Stimulated activated CD4-positive, alpha-beta T cell treated with anti-CD3 and anti-CD28 coated beads, Interleukin-12 subunit alpha, Interleukin-12 subunit beta, amount 100 ng/mL, for 24 hours (primary cell): ENCODE results near the gene ARID1B.
"Not testable (repeated sequence)": the region's sequence is repeated elsewhere in the genome, so short reads cannot be mapped to it uniquely, and the experiment has no call there.

Source experiments
- DNase-seq, 2 experiments: peaks; one replicate each; pipeline ENCODE4 v3.0.0-alpha.2; 2020; ENCODE audit warnings: low read depth in 2 of 2

The ARID1B gene

DNA sequence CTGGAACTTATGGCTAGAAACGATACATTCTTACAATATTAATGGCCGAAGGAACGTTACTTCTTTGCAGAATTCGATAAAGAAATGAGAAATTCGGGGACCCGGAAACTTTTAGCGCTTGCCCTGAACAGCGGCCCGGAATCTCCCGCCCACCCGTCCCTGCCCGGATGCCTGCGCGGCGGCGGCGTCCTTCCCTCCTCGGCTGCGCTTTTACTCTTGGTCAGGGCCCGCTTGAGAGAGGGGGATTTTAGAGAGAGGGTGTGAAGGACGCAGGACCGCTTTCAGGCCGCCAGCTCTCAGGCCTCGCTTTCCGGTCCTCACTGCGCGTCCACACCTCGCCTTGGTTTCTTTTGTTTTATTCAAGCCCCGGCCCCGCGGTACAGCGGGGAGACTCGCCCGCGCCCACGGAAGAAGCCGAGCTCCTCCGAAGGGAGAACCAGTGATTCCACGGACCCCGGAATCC lies 243.7 kb downstream of the ARID1B start:
- DNase-seq: no peak

DNA sequence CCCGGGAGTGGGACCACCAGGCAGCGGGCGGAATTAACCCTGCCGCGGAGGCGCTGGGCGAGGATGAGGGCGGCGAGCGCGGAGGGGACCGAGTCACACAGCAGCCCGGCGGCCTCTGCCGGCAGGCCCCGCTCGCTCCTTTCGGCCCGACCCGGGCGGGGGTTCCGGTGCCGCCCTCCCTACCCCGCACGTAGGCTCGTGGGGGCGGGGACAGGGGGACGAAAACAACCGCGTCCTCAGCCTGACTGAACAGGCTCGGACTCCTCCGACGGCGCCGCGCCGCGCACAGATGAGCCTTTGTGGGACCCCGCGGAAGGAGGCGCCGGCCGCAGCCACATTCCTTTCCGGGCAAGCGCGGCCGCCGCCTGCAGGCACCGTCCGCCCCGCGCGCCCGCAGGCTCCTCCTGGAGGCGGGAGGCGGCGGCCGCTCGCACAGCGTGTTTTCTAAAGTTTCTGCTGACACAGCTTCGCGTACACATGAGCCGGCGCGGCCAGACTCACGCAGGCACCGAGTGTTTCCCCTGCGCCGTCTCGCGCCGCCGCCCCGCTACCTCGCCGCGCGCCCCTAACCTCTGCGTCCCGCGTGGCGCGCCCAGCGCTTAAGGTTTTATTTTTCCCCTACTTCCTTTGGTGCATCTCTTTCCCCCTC lies 244.3 kb downstream of the ARID1B start:
- peak; percentile 78 to 84 for DNase-seq

DNA sequence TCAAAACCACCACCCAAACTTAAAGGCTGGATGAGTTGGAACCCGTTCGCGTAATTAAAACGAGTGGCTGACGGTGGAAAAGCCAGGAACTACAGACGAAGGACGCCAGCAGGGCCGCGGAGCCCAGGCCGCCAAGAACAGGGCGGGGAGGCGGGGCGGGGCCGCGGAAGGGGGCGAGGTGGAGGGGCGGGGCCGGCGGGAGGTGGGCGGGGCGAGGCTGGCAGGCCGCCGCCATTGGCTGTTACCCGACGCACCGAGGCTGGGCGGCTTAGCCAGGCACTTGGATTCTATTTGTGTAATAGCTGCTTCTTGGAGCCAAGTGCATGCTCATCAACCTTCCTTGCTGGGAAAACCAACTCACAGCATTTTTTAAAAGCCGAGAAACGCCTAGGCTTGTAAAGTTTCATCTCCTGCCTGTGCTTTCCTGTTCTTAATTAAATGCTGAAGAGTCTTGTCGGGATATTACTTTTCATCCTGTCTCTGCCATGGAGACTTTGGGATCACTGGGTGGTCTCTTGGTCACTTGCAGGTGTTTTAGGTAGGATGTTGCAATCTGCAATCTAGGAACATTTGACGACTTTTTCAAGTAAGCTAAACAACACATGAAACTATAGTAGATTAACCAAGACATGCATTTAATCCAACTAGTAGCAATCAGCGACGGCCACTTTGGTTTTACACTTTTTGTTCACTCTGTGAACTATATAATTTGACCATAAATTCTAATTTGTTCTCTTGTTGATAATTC lies 245.0 kb downstream of the ARID1B start:
- peak; percentile 70 for DNase-seq

DNA sequence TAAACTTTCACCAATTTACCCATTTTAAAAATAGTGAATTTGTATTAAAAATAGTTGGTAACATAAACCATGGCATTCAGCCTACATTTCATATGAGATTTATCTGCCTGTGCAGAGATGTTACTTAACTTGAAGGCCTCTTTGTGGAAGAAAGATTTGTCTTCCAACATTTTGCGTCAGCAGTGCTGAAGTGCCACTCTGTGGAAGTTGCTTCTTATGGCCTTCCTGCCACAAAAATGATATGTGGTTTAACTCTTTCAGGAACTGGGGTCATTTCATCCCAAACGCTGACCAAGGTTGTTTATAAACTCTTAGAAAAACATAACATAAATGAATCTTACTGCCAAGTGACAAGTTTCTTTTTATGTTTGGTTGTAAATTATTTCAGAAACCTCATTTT lies 246.8 kb downstream of the ARID1B start:
- no peak for DNase-seq

DNA sequence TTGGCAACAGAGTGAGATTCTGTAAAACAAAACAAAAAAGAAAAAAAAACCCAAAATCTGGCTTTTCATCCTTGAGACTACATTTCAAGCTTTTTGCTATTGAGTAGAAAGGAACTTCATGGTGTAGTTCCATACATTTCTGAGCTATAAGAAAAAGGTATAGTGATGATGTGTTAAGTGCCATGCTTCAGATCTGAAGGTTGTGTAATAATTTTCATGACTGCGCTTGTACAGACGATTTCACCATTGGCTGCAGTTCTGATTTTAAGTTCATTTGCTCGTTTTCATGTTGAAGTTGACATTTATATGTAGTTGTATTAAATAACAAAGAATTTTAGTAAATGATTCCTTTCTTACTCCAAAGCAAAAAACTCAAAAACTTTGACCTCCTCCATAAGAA lies 247.6 kb downstream of the ARID1B start:
- no peak for DNase-seq

DNA sequence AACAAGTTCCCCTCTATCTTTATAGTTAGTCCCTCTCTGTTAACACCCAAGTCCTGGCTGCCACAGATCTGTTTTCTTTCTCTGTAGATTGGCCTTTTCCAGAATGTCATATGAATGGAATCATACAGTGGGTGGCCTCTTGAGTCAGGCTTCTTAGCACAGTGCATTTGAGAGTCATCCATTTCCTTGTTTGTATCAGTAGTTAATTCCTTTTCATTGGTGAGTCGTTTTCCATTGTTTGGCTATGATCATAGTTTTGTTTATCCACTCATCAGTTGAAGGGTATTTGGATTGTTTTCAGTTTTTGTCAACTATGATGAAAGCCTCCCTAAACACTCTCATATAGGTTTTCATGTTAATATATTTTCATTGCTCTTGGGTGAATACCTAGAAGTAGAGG lies 248.3 kb downstream of the ARID1B start:
- no peak for DNase-seq

DNA sequence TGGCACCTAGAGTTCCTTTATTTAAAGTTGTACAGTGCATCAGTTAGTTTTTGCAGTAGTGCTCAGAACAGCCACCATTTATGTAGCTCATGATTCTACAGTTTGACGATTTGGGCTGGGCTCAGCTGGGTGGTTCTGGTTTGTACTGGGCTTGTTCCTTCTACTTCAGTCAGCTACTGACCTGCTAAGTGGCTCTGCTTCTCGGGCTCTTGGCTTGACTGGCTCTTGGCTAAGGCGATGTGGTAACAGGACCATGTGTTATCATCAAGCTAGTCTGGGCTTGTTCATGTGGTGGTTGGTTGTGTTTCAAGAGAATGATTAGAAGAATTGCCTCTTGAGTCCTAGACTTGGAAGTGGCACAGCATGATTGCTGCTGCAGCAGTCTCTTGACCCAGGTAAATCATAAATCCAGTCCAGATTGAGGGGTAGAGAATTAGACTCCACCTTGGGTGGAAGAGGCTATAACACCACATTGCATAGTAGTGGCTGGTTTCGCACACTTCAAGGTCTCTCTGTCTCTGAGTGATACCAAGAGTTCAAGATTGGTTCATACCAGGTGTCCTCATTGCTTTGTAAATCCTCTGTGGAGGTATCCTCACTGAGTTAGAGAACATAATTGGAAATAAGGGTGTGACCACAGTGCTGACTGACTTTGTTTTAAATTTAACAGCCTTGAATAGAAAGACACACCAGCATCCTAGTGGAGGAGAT lies 253.0 kb downstream of the ARID1B start:
- no peak for DNase-seq

DNA sequence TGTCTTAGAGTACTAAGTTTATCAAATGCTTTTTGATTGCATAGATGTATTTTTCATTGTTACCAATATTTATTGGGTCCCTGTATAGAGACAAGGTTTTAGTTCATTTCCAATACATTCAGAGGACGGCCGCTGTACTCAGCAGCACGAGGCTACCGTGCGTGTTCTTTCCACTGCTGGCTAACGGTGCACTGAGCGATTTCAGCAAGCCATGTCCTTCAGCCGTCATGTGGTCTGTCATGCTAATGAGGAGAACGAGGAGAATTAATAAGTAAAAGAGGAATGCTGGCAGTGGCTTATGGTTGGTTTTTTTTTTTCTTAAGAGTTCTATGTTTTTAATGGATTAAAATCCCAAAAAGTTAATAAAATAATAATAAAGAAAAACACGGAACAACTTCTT lies 253.6 kb downstream of the ARID1B start:
- DNase-seq: no peak

DNA sequence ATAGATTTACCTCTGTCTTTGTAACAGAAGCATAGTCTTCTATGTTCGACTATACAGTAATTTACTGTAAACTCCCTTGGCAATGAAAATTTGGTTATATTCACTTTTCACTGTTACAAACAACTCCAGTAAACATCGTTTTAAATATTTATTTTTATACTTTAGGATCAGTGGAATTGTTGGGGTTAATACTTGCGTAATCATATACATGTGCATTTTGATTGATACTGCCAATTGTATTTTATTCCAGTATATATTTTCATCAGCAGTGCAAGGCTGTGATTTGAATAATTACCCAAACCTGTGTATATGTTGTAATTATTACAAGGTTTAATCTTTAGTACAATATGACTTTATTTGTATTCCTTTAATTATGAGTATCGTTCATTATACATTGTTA lies 255.7 kb downstream of the ARID1B start:
- DNase-seq: no peak

DNA sequence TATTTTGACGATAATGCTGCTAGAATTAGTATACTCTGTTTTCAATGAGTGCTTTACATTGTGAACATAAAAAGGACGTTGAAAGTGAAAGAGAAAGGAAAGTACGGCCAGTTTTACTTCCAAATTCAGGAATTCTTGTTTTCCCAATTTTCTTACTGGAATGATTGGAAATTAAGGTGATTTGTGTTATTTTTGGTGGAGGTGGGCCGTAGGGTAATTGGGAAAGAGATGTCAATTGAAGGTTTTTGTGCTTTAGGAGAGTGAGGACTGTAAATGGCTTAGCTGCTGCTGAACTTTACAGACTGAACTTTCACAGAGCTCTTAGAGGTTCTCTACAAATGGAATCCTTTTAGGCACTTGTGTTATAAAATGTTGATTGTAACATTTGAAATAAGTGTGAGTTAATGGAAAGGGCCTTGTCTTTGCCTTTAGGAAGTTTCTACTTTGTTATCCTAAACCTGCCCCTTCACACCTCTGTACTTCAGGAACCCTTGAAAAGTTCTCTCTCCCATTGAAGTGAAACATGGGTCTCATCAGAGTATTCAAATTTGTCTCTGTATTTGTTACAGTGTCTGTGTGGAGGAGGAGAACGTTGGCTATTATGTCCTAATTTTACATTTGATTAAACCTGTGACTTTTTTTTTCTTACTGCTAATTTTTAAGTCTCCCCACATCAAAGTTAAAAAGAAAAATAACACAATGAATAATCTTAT lies 256.4 kb downstream of the ARID1B start:
- DNase-seq: no peak

DNA sequence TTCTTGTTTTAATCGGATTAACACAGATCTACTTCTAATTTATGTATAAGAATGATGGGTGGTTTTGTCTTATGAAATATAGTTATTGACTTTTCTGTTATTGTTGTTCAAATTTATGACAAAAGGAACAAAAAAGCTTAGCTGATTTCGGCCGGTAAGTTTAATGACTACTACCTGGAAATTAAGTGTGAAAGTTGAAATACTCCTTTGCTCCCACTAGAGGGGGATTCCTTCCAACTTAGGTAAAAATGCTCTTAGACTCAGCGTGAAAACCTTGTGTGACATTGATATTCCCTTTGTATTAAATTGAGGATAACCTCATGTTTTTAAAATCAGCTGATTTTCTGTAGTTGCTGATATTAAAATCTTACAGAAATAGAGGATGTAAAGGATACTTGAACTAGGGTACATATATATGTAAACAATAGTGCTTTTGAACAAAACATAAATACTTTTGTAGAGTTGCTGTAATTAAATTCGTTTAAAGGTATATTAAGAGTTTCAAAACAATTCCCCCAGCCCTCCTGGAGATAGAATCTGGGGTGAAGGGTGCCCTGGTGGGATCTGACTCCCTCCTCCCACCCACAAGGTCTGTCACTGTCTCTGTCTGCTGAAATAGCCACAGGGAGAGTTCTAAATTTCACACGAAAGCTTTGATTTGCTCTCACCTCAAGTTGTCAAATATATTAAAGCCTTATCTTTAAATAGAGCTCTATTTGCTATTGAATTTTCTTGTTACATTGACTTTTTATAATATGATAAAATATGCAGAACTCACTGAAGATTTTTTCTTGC lies 257.5 kb downstream of the ARID1B start:
- no peak for DNase-seq

DNA sequence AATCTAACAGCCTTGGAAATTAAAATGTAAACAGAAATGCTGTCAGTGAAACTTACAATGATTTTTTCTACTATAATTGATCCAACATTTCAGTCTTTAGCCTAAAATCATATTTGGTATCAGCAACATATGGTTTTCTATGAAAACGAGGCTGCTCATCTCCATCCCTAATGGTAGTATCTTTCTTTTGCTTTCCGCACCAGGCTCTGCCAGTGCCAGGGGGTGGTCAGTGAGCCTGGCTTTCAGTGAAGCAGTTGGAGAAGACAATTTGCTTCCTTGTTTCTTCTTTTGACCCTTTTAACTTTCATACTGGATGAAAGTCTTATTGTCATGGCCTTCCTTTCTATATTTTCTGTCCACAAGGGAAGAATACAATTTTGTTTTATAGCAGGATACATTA lies 258.4 kb downstream of the ARID1B start:
- DNase-seq: no peak

DNA sequence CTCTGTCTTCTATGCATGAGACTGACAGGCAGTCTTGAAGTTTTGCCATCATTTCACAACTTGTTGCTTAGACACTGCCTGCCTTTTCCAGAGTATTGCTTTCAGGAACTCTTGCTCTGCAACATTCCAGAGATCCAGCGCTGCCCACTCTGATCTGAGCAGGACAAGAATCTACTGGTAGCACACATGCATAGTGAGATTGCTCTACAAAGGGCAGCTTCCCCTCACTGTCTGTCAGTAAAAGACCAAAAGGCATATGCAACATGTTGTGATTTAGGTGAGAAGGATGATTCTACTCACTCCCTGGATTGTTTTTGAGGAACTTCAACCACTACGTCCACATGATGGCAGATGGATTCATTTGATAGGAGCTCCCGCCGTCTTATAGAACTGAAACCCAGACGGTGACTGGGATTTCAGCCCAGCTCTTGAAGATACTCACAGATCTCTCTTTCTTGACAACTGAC lies 259.1 kb downstream of the ARID1B start:
- DNase-seq: no peak

DNA sequence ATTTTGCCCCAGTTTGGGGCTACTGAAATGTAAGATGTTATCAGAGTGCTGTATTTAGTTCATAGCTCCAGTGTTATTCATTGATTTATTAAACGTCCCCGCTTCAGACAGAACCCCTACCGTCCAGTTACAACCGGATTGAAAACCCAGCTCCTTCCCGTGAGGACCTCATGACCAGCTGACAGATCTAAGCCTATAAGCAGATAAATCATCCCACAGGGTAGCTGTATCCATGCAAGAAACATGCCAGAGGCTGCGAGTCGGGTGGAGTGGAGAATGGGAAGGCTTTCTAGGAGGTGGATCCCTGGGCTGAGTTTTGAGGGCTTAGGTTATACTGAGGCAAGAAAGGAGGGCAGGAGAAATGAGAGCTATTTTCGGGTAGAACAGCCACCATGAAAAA lies 260.0 kb downstream of the ARID1B start:
- DNase-seq: no peak

DNA sequence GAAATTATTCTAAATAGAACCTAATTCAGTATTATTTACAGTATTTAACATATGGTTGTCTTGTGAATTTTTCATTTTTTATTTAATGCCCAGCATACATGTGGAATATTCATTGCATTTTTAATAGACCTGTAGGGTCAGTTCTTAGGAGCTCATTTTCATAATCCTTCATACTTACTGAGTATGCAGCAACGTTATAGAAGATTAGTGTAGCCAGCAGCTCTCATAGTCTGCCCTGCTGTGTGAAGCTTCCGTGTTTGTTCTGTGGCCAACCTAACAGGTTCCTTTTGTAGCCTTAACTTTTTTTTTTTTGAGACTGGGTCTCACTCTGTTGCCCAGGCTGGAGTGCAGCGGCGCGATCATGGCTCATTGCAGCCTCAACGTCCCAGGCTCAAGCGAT lies 261.4 kb downstream of the ARID1B start:
- DNase-seq: no peak

DNA sequence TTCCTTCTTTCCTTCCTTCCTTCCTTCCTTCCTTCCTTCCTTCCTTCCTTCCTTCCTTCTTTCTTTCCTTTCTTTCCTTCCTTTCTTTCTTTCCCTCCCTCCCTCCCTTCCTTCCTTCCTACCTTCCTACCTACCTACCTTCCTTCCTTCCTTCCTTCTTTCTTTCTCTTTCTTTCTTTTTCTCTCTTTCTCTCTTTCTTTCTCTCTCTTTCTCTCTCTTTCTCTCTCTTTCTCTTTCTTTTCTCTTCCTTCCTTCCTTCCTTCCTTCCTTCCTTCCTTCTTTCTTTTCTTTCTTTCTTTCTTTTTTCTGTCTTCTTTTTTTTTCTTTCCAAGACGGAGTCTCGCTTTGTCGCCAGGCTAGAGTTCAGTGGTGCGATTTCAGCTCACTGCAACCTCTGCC lies 262.5 kb downstream of the ARID1B start:
- not testable (repeated sequence) for DNase-seq

DNA sequence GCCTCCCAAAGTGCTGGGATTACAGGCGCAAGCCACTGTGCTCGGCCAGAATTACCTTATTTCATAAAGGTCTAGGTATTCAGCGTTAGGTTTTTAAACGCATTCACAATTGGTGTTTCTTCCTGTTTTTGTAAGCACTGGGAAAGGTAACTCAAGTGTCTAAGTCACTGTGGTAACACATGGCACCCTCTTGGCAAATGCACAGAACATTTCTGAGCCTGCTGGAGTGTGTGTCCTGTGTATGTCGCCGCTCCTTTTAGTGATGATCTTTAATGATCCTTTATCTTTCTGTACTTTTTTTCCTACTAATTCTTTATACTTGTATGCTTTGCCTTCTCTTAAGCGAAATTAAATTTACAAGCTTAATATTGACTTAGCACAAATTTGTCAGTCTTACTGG lies 263.0 kb downstream of the ARID1B start:
- DNase-seq: no peak

DNA sequence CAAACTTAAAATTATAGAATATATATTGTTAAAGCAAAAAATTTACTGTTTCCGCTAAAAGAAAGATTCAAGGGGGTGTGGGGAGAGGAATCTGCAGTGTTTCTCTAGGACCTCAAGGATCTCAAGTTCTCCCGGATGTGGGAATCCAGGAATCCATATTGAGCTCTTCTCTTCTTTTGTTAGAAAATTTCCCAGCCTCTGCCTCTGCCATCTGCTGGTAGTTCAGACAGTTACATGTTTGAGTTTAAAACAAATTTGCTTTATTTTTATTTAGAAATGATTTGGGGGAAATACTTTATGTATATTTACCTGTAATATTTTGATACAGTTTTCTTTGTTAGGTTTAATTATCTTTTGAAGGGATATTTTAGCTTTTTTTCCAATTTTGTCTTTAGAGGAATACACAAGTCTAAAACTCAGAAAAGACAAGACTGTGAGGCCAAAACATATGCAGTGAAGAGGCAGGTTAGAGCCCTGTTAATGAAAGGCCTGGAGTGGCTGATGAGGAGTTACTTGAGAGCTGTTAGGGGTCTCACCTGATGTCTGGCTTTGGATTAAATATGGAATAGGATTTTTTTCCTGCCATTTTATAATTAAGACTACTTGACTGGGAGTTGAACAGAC lies 268.8 kb downstream of the ARID1B start:
- DNase-seq: no peak

DNA sequence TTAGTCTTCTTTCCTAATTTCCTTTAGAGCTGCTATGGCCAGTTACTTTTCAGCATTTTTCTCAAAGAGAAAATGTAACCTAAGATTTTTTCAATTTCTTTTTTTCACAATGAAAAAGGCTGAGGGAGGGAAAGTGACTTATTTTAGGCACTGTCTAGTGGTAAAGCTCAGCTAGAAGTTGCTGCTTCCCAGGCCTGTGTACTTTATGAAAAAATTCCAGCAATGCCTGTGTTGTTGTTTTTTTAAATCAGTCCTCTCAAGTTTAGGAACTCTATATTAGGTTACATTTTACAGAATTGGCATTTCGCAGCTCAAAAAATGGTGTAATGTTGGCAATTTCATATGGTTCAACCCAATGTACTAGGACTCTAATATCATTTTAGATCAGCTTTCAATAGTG lies 269.6 kb downstream of the ARID1B start:
- DNase-seq: no peak

DNA sequence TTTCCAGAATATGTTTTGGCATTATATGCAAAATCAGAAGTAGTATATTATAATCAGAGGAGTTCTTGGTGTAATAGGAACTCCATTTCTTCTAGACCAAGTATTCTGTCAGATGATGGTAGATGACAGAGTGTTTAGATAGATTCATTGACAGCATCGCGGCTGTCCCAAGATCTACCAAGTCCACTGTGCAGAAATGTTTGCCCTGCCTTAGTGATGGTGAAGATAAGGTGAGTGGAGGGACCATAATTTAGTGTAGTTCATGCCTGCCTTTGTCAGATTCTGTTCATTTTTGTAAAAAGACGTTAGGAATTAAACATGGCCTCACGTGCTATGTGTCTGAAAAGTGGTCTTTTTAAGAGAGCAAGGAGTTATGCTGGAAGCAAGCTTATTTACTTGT lies 270.1 kb downstream of the ARID1B start:
- DNase-seq: no peak

DNA sequence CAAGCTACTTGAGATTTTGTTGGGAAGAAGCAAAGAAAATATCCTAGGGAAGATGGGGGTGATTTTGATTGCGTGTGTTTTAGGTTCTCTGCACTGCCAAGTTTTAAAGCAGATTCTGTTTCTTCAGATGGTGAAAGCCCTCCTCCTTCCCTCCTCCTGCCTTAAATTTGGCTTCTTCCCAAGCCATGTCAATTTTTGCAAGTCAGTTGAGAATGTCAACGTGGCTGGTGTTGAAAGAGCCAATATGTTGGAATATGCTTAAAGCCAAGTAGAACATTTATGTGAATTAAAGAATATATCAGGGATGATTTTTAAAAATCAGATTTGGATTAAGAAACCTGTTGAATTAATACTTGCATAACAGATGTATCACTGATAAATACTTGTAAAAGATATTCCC lies 270.8 kb downstream of the ARID1B start:
- DNase-seq: no peak
